C4-2B (cell line): ENCODE results near the gene LSM12.

Source experiments
- H3K27ac ChIP-seq: fragments of 450-650 bp; 2 replicates; pipeline ENCODE4 v1.5.1; 2017
- CTCF ChIP-seq: fragments of 450-650 bp; conservative IDR thresholded peaks from 2 replicates; pipeline ENCODE4 v1.5.1; 2017; ENCODE audit warnings: mild to moderate bottlenecking
- ZFX ChIP-seq: fragments of 450-650 bp; IDR thresholded peaks from 2 replicates; pipeline ENCODE4 v1.6.1; 2017

The LSM12 gene

GRCh38 chr17:43992641-43993040, 73.8 kb downstream of the LSM12 start:
- no peak overlapping the region for H3K27ac ChIP-seq
- TF ChIP-seq CTCF (no peak), ZFX (no peak)

GRCh38 chr17:43988301-43988700, 78.2 kb downstream of the LSM12 start:
- no peak overlapping the region for H3K27ac ChIP-seq
- TF ChIP-seq ZFX (no peak), CTCF (no peak)

GRCh38 chr17:43987131-43988021, 79.1 kb downstream of the LSM12 start:
- no peak overlapping the region for H3K27ac ChIP-seq
- TF ChIP-seq ZFX = no peak
- TF ChIP-seq CTCF = no peak

GRCh38 chr17:43986225-43986981, 80.1 kb downstream of the LSM12 start:
- no peak for TF ChIP-seq CTCF
- TF ChIP-seq ZFX = no peak
- H3K27ac ChIP-seq = no peak overlapping the region

GRCh38 chr17:43984521-43984920, 82.0 kb downstream of the LSM12 start:
- TF ChIP-seq CTCF = no peak
- TF ChIP-seq ZFX = no peak

More at GRCh38 chr17:43984521-43984920, 82.0 kb downstream of the LSM12 start:
- no peak overlapping the region for H3K27ac ChIP-seq
